ENCODE data around the gene PIK3R1. TPM values are rescaled to one million over a fixed set of nuclear protein-coding genes. Genes with fewer than 3 reads are reported as not detected.

Gene PIK3R1
- total and polyA plus RNA-seq, 10 of the 15 experiments (the other 5 are each of a cell fraction or from before 2014, with no cell fraction given): 7.8 to 38.4 (median 15.7) TPM

DNA sequence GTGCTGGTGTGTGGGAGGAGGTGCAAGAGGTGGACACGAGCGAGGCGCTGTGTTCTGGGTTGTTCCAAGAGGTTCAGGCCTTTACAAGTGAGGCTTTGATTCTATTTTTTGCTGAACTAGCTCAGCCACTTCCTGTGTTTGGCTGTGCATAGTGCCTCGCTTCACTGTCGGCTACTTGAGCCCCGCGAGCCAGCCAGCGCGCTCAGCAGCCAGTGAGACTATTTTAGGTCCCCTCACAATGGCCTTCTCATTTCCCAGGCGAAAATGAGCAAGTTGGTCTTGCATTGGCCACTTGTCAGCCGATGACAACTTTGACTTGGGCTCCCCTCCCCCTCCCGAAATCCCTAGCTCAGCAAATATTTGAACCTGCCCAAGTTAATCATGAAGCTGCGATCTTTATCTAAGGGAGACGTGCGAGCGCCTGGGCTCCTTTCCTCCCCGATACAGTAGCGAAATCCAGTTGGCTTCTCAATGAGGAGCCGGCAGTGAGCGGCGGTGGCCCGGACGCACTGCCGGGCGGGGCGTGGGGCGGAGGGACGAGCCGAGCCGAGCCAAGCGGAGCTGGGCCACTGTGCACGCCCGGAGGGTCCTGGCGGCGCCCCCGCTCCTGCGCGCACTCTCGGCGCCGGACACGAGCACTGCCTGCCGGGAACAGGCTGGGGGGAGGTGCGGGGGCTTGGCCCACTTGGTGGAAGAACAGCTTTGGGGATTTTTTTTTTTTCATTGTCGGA lies 72.6 kb downstream of the PIK3R1 start (continued):
- TF ChIP-seq, protein P1, sequence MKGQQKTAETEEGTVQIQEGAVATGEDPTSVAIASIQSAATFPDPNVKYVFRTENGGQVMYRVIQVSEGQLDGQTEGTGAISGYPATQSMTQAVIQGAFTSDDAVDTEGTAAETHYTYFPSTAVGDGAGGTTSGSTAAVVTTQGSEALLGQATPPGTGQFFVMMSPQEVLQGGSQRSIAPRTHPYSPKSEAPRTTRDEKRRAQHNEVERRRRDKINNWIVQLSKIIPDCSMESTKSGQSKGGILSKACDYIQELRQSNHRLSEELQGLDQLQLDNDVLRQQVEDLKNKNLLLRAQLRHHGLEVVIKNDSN (IDR thresholded peaks at IDR 0.05; ENCODE audit: borderline replicate concordance, extremely low read length, insufficient read depth, low read depth, low read length): no peak
- TF ChIP-seq NRF1 (conservative IDR thresholded peaks at IDR 0.05; ENCODE audit: low read depth, low read length) (no peak), GABPA (IDR thresholded peaks at IDR 0.05; ENCODE audit: low read depth) (no peak), POU2F2 (IDR thresholded peaks at IDR 0.05; ENCODE audit: borderline replicate concordance, low read depth, low read length) (no peak; the same call in 1 of the 3 replicates), MXI1 (IDR thresholded peaks at IDR 0.05; ENCODE audit: low read depth, low read length) (0 out of 2 replicates have a peak, but pooled peaks have one; percentile 54), JUNB (IDR thresholded peaks at IDR 0.05) (no peak), IKZF2 (IDR thresholded peaks at IDR 0.05) (peak; percentile 27 to 35; a peak in 3 of 4 replicates), CREB1 (IDR thresholded peaks at IDR 0.05; ENCODE audit: low read depth) (0 out of 2 replicates have a peak, but pooled peaks have one; percentile 27), ZNF24 (IDR thresholded peaks at IDR 0.05) (no peak), GATAD2B (conservative IDR thresholded peaks at IDR 0.05; ENCODE audit: low read depth) (peak; percentile 64; the same call in 1 of the 2 replicates), HCFC1 (IDR thresholded peaks at IDR 0.05; ENCODE audit: low read length) (no peak), BMI1 (IDR thresholded peaks at IDR 0.05; ENCODE audit: borderline replicate concordance) (no peak), HDGF (IDR thresholded peaks at IDR 0.05) (no peak), SREBF2 (IDR thresholded peaks at IDR 0.05; ENCODE audit: low read length) (no peak), HDAC6 (IDR thresholded peaks at IDR 0.05; ENCODE audit: unreplicated experiment) (peak; percentile 56)
- TF ChIP-seq, protein P2, sequence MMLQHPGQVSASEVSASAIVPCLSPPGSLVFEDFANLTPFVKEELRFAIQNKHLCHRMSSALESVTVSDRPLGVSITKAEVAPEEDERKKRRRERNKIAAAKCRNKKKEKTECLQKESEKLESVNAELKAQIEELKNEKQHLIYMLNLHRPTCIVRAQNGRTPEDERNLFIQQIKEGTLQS (IDR thresholded peaks at IDR 0.05; ENCODE audit: borderline replicate concordance, extremely low read depth, low read depth, low read length): no peak
- TF ChIP-seq, protein P3, sequence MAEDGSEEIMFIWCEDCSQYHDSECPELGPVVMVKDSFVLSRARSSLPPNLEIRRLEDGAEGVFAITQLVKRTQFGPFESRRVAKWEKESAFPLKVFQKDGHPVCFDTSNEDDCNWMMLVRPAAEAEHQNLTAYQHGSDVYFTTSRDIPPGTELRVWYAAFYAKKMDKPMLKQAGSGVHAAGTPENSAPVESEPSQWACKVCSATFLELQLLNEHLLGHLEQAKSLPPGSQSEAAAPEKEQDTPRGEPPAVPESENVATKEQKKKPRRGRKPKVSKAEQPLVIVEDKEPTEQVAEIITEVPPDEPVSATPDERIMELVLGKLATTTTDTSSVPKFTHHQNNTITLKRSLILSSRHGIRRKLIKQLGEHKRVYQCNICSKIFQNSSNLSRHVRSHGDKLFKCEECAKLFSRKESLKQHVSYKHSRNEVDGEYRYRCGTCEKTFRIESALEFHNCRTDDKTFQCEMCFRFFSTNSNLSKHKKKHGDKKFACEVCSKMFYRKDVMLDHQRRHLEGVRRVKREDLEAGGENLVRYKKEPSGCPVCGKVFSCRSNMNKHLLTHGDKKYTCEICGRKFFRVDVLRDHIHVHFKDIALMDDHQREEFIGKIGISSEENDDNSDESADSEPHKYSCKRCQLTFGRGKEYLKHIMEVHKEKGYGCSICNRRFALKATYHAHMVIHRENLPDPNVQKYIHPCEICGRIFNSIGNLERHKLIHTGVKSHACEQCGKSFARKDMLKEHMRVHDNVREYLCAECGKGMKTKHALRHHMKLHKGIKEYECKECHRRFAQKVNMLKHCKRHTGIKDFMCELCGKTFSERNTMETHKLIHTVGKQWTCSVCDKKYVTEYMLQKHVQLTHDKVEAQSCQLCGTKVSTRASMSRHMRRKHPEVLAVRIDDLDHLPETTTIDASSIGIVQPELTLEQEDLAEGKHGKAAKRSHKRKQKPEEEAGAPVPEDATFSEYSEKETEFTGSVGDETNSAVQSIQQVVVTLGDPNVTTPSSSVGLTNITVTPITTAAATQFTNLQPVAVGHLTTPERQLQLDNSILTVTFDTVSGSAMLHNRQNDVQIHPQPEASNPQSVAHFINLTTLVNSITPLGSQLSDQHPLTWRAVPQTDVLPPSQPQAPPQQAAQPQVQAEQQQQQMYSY (CRISPR knock-in tag; IDR thresholded peaks at IDR 0.05): no peak
- TF ChIP-seq, protein P4, sequence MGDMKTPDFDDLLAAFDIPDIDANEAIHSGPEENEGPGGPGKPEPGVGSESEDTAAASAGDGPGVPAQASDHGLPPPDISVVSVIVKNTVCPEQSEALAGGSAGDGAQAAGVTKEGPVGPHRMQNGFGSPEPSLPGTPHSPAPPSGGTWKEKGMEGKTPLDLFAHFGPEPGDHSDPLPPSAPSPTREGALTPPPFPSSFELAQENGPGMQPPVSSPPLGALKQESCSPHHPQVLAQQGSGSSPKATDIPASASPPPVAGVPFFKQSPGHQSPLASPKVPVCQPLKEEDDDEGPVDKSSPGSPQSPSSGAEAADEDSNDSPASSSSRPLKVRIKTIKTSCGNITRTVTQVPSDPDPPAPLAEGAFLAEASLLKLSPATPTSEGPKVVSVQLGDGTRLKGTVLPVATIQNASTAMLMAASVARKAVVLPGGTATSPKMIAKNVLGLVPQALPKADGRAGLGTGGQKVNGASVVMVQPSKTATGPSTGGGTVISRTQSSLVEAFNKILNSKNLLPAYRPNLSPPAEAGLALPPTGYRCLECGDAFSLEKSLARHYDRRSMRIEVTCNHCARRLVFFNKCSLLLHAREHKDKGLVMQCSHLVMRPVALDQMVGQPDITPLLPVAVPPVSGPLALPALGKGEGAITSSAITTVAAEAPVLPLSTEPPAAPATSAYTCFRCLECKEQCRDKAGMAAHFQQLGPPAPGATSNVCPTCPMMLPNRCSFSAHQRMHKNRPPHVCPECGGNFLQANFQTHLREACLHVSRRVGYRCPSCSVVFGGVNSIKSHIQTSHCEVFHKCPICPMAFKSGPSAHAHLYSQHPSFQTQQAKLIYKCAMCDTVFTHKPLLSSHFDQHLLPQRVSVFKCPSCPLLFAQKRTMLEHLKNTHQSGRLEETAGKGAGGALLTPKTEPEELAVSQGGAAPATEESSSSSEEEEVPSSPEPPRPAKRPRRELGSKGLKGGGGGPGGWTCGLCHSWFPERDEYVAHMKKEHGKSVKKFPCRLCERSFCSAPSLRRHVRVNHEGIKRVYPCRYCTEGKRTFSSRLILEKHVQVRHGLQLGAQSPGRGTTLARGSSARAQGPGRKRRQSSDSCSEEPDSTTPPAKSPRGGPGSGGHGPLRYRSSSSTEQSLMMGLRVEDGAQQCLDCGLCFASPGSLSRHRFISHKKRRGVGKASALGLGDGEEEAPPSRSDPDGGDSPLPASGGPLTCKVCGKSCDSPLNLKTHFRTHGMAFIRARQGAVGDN (IDR thresholded peaks at IDR 0.05): peak; percentile 64

Measured in GM12878 (cell line).